Lung (tissue), 12 donors: ENCODE measurements around the gene KLF6. TPM values are rescaled to one million over a fixed set of nuclear protein-coding genes. Genes with fewer than 3 reads are reported as not detected.

Experiments
- ATAC-seq: fragments of 200-7000 bp; cut with Tn5 transposase; one replicate; pipeline ENCODE4 v1.9.1; 2020; ENCODE audit warnings: moderate number of reproducible peaks; ENCODE audit not compliant: insufficient read depth, low FRiP score
- DNase-seq, 3 donors: peaks; one replicate each; pipeline ENCODE4 v3.0.0-alpha.2; 2013 to 2017
- H3K27ac ChIP-seq, 2 donors: one replicate each; pipeline ENCODE4 v1.5.1; 2013; ENCODE audit warnings: mild to moderate bottlenecking in 2 of 2, moderate library complexity in 2 of 2, control low read depth in 1 of 2, inconsistent platforms in 1 of 2, low read depth in 1 of 2, low read length in 1 of 2
- H3K27me3 ChIP-seq, 3 donors: one replicate each; pipeline ENCODE4 v1.5.1; 2013; ENCODE audit warnings: low read length in 2 of 3; ENCODE audit not compliant: control insufficient read depth in 3 of 3, insufficient read depth in 3 of 3
- H3K36me3 ChIP-seq, 4 donors: one replicate each; pipeline ENCODE4 v1.5.1; 2013; ENCODE audit warnings: low read length in 4 of 4, mild to moderate bottlenecking in 1 of 4, moderate library complexity in 1 of 4; ENCODE audit not compliant: control insufficient read depth in 4 of 4, insufficient read depth in 4 of 4
- H3K4me1 ChIP-seq, 5 donors: one replicate each; pipeline ENCODE4 v1.5.1; 2013; ENCODE audit warnings: low read length in 5 of 5, mild to moderate bottlenecking in 2 of 5, moderate library complexity in 1 of 5; ENCODE audit not compliant: control insufficient read depth in 5 of 5, insufficient read depth in 5 of 5
- H3K4me3 ChIP-seq: one replicate; pipeline ENCODE4 v1.5.1; 2013; ENCODE audit warnings: mild to moderate bottlenecking, control low read depth, moderate library complexity
- H3K9ac ChIP-seq, 2 donors: one replicate each; pipeline ENCODE4 v1.5.1; 2013; ENCODE audit warnings: low read length in 2 of 2, control low read depth in 1 of 2; ENCODE audit not compliant: insufficient read depth in 1 of 2
- H3K9me3 ChIP-seq, 4 donors: one replicate each; pipeline ENCODE4 v1.5.1; 2013; ENCODE audit warnings: low read length in 3 of 4, mild to moderate bottlenecking in 1 of 4, moderate library complexity in 1 of 4; ENCODE audit not compliant: control insufficient read depth in 4 of 4, insufficient read depth in 3 of 4
- WGBS, 2 donors: extraction: QIAGEN DNeasy Blood & Tissue Kit; methylation state at CpG; one replicate each; pipeline ENCODE4 v1.1.7; 2013; 5-methylcytosine and 5-hydroxymethylcytosine counted together
- polyA plus RNA-seq, 2 donors: library from polyadenylated mRNA; stranded (reverse); fragments of 200-250 nt; gene quantifications; one replicate each; pipeline ENCODE4 v1.2.1, GENCODE V29; 2013
- total RNA-seq, 2 donors: library from RNA; depleted of rRNA in 1 of 2; stranded (reverse); fragments of >200 nt in 1 of 2; gene quantifications; one replicate each; pipeline ENCODE4 v1.2.1, GENCODE V29; 2014 to 2021
- TF ChIP-seq, protein P1 (sequence below): IDR thresholded peaks from 2 replicates; pipeline ENCODE4 v1.5.1; 2012; ENCODE audit warnings: mild to moderate bottlenecking; ENCODE audit errors: control extremely low read depth, extremely low read depth
- donor health status: control.
- donor health status: control.
- donor health status: Bipolar disorder and iron deficiency.
- donor health status: healthy.
- donor health status: DM: yes; HTN: yes; CAD: no.

The KLF6 gene
- total and polyA plus RNA-seq, 4 donors: 45.6 to 264 (median 160) TPM

DNA sequence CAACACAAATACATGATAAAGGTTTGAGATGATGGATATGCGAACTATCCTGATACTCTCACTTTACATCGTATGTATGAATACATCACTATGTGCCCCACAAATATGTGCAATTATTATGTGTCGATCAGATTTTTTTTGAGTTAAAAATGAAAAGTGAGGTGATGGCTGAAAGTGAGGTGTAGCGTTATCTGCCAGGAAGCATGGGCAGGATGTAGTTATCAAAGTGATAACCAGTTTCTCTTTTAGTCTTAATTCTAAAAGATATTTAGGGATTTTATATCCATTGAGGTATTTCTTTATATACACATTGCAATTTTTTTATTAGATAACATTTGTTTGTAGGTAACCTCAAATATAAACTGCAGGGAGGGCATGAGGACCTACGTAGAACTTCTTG is 15.6 kb upstream of the KLF6 start:
- WGBS, 2 donors: 80 to 87% methylated on average over 5 of the region's 5 CpGs
- ATAC-seq (no peak), DNase-seq (no peak)
- TF ChIP-seq, protein P1, sequence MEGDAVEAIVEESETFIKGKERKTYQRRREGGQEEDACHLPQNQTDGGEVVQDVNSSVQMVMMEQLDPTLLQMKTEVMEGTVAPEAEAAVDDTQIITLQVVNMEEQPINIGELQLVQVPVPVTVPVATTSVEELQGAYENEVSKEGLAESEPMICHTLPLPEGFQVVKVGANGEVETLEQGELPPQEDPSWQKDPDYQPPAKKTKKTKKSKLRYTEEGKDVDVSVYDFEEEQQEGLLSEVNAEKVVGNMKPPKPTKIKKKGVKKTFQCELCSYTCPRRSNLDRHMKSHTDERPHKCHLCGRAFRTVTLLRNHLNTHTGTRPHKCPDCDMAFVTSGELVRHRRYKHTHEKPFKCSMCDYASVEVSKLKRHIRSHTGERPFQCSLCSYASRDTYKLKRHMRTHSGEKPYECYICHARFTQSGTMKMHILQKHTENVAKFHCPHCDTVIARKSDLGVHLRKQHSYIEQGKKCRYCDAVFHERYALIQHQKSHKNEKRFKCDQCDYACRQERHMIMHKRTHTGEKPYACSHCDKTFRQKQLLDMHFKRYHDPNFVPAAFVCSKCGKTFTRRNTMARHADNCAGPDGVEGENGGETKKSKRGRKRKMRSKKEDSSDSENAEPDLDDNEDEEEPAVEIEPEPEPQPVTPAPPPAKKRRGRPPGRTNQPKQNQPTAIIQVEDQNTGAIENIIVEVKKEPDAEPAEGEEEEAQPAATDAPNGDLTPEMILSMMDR: no peak
- peaks cover 0 to 2% (median 0%) of the 10 kb centered on the region in 4 donors for H3K9me3 ChIP-seq
- peaks cover 0 to 9% (median 4%) of the 10 kb centered on the region in 5 donors for H3K4me1 ChIP-seq
- no peaks in the 10 kb centered on the region for H3K36me3 ChIP-seq
- H3K27ac ChIP-seq: no peak overlapping the region
- no peak overlapping the region for H3K4me3 ChIP-seq
- no peaks in the 10 kb centered on the region for H3K27me3 ChIP-seq
- no peak overlapping the region for H3K9ac ChIP-seq

DNA sequence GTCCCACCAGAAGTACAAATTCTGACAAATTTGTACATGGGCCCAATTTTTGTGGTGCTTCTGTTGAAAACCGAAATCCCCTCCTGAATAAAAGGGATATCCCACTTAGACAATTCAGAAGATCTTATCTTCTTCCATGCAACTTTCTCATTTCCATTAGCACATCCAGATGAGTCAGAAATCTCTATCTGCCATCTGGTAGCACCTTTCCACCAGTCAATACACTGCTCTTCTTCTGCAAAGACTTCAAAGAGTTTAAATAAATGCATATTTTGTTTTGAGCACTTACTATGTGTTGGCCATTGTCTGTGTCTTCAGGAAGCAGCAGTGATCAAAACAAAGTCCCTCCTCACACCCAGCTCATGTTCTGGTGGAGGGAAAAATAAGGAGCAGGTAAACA is 12.7 kb upstream of the KLF6 start:
- WGBS, 2 donors: 93 to 94% methylated on average over 1 of the region's 1 CpG
- TF ChIP-seq, protein P1: no peak
- DNase-seq (no peak), ATAC-seq (no peak)
- no peak overlapping the region for H3K27ac ChIP-seq
- no peaks in the 10 kb centered on the region for H3K36me3 ChIP-seq
- H3K4me1 ChIP-seq: peaks cover 0 to 4% (median 0%) of the 10 kb centered on the region in 5 donors
- H3K9ac ChIP-seq: no peak overlapping the region
- H3K27me3 ChIP-seq: no peaks in the 10 kb centered on the region
- H3K4me3 ChIP-seq: no peak overlapping the region
- H3K9me3 ChIP-seq: peaks cover 0 to 4% (median 1%) of the 10 kb centered on the region in 4 donors

DNA sequence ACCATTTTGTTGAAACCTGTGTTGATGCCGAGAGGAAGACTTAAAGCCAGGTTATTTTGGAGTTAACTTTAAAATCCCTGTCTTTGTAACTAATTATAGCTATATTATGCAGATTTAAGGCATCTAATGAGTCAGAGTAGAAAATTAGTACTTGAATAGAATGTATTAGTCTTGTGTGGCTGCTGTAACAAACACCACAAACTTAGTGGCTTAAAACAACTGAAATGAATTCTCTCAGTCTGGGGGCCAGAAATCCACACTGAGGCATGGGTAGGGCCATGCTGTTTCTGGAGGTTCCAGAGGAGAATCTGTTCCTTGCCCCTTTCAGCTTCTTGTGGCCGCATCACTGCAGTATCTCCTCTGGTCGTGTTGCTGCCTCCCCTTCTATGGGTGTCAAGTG is 8.5 kb upstream of the KLF6 start:
- DNase-seq: no peak
- no peak for ATAC-seq
- Histone ChIP-seq H3K9me3 (peaks cover 0 to 7% (median 4%) of the 10 kb centered on the region in 4 donors), H3K4me3 (no peak overlapping the region), H3K36me3 (no peaks in the 10 kb centered on the region), H3K27me3 (no peaks in the 10 kb centered on the region), H3K9ac (no peak overlapping the region), H3K27ac (no peak overlapping the region), H3K4me1 (no peaks in the 10 kb centered on the region)
- WGBS, 2 donors: 99 to 100% methylated on average over 3 of the region's 3 CpGs
- TF ChIP-seq, protein P1: no peak

DNA sequence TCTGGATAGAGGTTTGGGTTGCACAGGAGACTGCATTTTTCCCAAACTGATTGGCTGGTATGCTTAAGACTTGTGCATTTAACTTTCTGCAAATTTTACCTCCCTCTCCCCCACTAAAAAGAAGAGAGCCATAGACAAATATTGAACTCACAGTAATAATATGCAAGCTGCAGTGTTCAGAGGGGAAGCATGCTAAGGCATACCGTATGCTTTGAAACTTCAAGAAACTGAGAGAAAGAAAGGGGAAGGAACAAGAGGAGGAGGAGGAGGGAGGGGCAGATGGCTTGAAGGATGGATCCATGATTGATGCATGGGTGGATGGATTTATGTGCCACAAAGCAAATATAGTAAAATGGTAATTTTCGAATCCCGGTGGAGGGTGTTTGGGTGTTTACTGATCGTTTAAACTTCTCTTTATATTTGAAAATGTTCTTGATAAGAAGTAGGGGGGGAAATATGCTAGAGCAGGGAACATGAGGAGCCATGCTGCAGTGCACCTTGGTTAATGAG is 7.8 kb upstream of the KLF6 start:
- Histone ChIP-seq H3K36me3 (no peaks in the 10 kb centered on the region), H3K4me1 (no peaks in the 10 kb centered on the region), H3K4me3 (no peak overlapping the region), H3K9me3 (peaks cover 0 to 7% (median 4%) of the 10 kb centered on the region in 4 donors), H3K27ac (no peak overlapping the region), H3K9ac (no peak overlapping the region), H3K27me3 (no peaks in the 10 kb centered on the region)
- TF ChIP-seq, protein P1: no peak
- ATAC-seq: no peak
- DNase-seq: no peak
- 51 to 75% methylated on average over 4 of the region's 4 CpGs for WGBS, 2 donors
